Stimulated activated naive CD8-positive, alpha-beta T cell treated with anti-CD3 and anti-CD28 coated beads, Interleukin-15, Interleukin-2, amounts not matched to agents 100 U/mL and 50 U/mL, for 24 hours (primary cell): ENCODE results near the gene C6orf62.
"Not testable (repeated sequence)": the region's sequence is repeated elsewhere in the genome, so short reads cannot be mapped to it uniquely, and the experiment has no call there.

Source experiments
- ATAC-seq: fragments of 150-1000 bp; cut with Tn5 transposase; one replicate; pipeline ENCODE4 v1.10.0; 2021
- DNase-seq: peaks from one replicate; pipeline ENCODE4 v3.0.0; 2021

Gene C6orf62

DNA sequence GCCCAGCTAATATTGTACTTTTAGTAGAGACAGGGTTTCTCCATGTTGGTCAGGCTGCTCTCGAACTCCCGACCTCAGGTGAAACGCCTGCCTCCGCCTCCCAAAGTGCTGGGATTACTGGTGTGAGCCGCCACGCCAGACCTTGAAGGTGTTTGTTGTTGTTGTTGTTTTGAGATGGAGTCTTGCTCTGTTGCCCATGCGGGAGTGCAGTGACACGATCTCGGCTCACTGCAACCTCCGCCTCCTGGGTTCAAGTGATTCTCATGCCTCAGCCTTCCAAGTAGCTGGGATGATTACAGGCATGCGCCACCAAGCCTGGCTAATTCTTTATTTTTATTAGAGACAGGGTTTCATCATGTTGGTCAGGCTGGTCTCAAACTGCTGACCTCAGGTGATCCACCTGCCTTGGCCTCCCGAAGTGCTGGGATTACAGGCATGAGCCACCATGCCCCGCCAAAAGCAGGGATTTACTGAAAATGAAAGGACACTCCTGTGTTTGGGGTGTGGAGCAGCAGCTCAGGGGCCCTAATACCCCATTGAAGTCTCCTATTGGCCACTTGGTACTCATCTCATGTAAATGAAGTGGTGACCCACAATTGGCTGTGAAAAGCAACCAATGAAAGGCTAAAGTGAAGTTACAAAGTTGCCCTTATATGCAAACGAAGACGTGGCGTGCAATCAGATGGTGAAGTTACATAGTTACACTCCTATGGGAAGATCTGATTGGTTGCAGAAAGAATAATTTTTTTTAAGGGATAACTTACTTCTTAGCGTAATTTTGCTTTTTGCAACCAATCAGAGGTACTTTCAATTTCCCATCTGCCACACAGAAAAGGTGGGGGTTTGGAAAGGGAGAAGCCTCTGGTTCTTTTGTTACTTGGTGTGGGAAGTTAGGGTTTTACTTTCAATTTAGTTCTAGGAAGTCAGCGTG is 50.6 kb downstream of the C6orf62 start:
- ATAC-seq, DNase-seq: not testable (repeated sequence)

DNA sequence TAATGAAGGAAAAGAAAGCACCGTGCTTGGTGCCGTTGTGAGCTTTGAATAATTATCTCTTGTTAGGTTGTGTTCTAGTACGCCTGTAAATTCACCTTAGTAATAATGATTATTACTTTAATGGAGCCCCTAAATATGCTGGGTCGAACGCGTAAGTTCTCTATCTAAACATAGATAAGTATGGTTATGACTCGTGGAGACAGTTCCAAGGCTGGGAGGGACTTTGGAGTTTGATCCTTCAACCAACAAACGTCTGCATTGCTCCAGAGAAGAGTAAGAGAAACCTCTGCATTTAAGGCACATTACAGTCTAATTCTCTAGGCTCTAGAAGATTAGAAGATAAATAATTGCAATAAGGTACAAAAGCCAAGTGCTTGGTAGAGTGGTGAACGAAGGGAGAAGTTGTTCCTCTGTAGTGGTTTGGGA is 51.6 kb downstream of the C6orf62 start:
- ATAC-seq (no peak), DNase-seq (no peak)

DNA sequence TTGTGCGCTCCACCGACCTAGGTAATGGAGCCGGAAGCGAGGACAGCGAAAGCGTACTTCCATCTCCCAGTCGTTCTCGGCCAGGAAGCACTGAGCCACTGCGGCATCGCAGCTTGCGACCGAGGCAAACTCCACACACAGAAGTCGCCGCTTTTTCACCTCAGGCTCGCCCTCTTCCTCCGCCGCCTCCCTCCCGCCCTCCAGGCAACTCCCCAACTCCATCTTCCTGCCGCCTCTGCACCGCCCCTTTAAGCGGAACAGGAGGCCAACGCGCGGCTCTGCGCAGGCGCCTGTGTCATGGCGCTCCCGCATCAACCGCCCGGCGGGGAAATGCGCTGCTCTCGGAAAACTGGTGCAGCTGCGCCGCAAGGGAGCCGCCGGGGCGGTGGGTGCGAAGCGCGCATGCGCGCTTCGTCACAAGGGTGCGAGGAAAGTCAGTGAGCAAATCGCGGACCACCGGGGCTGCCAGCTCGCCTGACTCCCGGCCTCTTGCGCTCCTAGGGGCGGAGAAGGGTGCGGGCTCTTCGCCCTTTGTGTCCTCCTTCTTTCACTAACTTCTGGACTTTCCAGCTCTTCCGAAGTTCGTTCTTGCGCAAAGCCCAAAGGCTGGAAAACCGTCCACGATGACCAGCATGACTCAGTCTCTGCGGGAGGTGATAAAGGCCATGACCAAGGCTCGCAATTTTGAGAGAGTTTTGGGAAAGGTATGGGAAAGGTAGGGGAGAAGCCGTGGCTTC is 52.1 kb downstream of the C6orf62 start, which contains the start of the genes ACOT13 and TDP2:
TSS of gene ACOT13 (plus strand) at position 437 of the 737 bp plus-strand sequence. CDS start at position 624, 187 bp downstream.
TSS of gene TDP2 (minus strand) at position 259 of the 737 bp plus-strand sequence. CDS start at position 222, 37 bp downstream.
- DNase-seq (peak; percentile 95), ATAC-seq (peak; percentile 97)

DNA sequence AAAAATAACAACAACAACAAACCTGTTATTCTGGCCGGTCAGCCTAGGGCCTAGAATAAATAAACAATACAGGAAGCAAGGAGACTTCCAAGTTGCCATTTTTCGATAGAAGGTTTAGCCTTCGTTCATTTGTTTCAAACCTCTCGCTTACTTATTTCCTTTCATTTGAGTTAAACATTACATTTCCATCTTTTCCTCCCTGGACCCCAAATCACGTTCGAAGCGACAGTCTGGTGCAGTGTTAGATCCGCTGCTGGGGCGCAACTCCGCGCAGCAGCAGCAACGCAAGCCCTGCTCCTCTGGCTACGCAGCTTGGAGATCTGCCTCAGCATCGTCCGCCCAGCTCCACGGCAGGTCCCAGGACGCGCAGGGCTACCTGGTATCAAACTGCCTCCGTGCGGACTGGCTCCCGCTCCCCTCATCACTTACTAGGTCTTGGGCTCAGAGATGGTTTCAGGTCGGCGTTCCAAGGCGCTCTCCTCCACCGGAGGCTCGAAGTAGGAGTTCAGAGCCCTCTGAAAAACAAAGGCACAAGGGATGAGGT is 52.8 kb downstream of the C6orf62 start:
- DNase-seq = peak; percentile 43

DNA sequence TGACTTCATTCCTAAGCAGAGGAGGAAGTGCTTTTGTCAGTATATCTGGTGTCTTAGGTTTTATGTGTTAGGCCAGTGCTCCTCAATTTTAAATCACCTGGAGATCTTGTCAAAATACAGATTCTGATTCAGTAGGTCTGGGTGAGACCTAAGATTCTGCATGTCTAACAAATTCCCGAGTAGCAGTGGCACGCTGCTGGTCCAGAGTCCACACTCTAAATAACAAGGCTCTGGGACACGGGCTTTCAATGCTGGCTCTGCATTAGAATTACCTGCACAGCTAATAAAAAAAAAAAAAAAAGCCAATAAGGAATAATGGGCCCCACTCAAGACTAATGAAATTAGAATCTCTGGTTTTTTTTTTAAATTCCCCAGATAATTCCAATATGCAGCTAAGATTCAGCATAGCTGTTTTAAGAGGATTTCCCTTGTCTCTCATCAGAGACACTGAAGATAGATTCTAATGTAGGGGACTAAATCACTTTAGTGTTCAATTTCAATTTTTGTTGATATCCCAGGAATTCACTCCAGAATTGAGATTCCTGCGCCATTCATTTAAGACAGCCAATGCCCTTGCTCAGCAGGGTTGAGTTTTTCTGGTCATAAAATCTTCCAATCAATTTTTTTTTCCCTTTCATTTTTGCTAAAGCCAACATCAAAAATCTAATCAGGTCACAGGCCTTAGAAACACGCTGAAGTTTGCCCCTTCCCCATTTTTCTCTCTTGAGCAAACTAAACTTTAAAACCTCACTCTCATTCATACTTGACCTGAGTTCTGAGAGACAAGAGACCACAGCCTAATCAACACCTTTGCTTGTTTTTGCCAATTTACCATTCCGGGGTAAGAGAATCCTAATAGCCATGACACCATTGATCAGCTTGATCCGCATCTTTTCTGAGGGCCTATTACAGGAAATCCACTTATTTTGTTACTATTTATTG is 54.6 kb downstream of the C6orf62 start:
- DNase-seq (no peak), ATAC-seq (no peak)

More for the DNA sequence above, 52.8 kb downstream of the C6orf62 start:
- peak; percentile 31 for ATAC-seq

DNA sequence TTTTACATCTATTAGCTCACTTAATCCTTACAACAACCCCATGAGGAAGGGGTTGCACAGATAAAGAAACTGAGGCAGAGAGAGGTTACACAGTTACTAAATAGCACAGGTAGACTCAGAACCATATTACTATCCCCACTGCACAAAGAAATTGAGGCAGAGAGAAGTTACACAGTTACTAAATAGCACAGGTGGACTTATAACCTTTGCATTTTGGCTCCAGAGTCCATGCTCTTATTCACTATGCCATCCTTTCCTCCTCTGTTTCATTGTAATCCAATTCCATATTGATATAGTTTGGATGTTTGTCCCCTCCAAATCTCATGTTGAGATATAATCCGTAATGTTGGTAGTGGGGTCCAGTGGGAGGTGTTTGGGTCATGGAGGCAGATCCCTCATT is 55.8 kb downstream of the C6orf62 start:
- ATAC-seq = no peak
- no peak for DNase-seq

DNA sequence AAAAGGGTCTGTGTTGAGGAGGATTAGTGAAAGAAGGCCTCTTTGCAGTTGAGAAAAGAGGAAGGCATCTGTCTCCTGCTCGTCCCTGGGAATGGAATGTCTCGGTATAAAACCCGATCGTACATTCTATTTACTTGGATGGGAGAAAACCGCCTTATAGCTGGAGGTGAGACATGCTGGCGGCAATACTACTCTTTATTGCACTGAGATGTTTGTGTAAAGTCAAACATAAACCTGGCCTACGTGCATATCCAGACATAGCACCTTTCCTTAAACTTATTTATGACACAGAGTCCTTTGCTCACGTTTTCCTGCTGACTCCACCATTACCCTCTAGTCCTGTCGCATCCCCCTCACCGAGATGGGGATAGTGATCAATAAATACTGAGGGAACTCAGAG is 56.7 kb downstream of the C6orf62 start:
- no peak for ATAC-seq
- no peak for DNase-seq

DNA sequence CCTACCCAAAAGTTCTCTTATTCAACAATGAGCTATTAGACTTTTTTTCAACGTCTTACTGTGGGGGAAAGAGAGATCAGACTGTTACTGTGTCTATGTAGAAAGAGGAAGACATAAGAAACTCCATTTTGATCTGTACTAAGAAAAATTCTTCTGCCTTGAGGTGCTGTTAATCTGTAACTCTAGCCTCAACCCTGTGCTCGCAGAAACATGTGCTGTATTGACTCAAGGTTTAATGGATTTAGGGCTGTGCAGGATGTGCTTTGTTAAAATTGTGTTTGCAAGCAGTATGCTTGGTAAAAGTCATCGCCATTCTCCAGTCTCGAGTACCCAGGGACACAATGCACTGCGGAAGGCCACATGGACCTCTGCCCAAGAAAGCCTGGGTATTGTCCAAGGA is 57.2 kb downstream of the C6orf62 start:
- not testable (repeated sequence) for ATAC-seq, DNase-seq

DNA sequence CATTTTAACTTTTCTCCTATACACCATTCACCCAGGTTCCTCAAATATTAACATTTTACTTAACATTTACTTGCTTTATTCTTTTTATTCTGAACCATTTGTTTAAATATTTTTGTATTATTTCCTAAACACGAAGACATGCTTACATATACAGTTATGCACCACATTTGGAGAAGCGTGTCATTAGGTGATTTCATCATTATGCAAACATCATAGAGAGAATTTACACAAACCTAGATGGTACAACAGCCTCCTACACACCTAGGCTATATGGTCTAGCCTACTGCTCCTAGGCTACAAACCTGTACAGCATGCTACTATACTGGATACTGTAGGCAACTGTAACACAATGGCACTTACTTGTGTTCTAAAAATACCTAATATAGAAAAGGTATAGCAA is 58.8 kb downstream of the C6orf62 start:
- DNase-seq = no peak
- ATAC-seq = no peak

DNA sequence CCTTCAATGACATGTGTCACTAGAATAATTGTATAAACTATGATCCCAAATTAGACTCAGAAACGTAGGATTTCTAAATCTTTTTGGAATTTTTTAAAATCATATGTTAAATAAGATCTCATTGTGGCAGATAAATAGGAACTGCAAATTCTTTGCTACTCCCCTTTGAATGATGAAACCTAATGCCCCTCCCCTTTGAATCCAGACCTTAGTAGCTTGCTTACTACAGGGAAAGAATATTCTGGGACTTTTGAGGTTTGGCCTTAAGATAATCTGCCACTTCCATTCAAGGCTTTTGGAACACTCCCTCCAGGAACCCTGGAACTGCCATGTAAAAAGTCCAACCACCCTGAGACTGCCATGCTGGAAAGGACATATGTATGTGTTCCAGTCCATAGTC is 59.4 kb downstream of the C6orf62 start:
- DNase-seq (no peak), ATAC-seq (no peak)

DNA sequence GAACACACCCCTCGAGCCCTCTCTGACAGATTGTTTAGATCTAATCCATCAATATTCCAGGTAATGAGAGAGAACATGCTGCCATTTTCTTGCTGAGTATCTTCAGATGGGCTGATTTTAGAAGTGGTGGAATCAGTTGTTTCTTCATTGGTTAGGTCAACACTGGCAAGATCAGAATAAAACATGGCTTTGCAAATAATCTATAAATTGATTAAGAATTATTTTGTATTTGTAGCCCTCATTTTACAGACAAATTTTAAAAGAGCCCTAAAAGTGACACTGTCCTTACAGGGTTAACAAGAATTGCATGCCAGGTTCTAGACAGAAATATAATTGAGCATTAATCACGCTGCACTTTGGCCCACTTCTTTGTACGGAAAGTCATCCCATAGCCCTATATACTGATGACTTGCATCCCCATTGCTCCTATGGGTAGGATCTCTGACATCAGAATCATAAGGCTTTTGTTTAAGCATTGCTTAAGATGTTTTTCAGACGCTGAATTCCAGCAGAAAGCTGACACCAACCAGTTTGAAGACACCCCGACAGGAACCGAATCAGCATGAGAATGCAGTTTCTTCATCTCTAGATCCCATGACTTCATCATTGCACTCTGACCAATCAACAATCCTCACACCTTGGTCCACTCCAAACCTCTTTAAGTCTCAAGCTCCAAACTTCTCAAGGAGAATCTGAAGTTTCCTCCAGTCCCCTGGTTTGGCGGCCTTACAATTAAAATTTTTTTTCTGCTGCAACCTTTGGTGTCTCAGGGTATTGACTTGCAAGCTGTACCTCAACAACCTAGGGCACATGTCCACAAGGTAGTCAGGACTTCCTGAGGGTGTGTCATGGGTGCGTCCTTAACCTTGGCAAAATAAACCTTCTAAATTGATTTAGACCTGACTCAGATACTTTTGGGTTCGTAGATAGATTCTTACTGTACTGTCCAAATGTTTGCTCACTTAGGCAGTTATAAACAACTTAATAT is 60.1 kb downstream of the C6orf62 start:
- DNase-seq = no peak
- ATAC-seq = no peak

- DNase-seq = no peak
- peak; percentile 43 for ATAC-seq
These were observed 63.7 kb downstream of the C6orf62 start for GRCh38 chr6:24655215-24655614.
